H1 (cell line): ENCODE measurements around the gene ADGRA3. TPM values are rescaled to one million over a fixed set of nuclear protein-coding genes. Genes with fewer than 3 reads are reported as not detected.

ENCODE experiments used
- CTCF ChIA-PET: fragments of 300-600 bp; sonication (Branson Sonifier 250); formaldehyde crosslinking; loops from one replicate; lab custom pipeline; 2021; ENCODE audit not compliant: partially characterized antibody; lab: Charles Lee
- POLR2A ChIA-PET: fragments of 300-600 bp; sonication (Branson Sonifier 250); formaldehyde crosslinking; loops from one replicate; lab custom pipeline; 2021; ENCODE audit warnings: inconsistent platforms; ENCODE audit not compliant: partially characterized antibody; lab: Charles Lee
- DNase-seq, 2 experiments: peaks; one replicate each; pipeline versions ENCODE4 v3.0.0 to v3.0.0-alpha.2; 2010 to 2022; ENCODE audit warnings: low spot score in 2 of 2, low read depth in 1 of 2, mixed read lengths in 1 of 2
- FAIRE-seq: peaks from 2 replicates; lab custom pipeline; 2011; peaks lifted over from hg19 to GRCh38; lab: Jason Lieb, UNC
- H2AFZ ChIP-seq: 2 replicates; pipeline ENCODE4 v1.8.1; 2012; ENCODE audit warnings: low read length, inconsistent platforms
- H2AK5ac ChIP-seq: 2 replicates; pipeline ENCODE4 v1.6.1; 2013; ENCODE audit warnings: low read depth, low read length
- H2BK120ac ChIP-seq: replicated peaks from 2 replicates; pipeline ENCODE3; 2013; ENCODE audit warnings: low read depth, low read length, inconsistent platforms
- H2BK12ac ChIP-seq: 2 replicates; pipeline ENCODE4 v1.6.1; 2013; ENCODE audit warnings: low read depth, low read length
- H2BK15ac ChIP-seq: 2 replicates; pipeline ENCODE4 v1.6.1; 2013; ENCODE audit warnings: low read length
- H2BK20ac ChIP-seq: 2 replicates; pipeline ENCODE4 v1.6.1; 2013; ENCODE audit warnings: low read length
- H2BK5ac ChIP-seq: 2 replicates; pipeline ENCODE4 v1.6.1; 2013; ENCODE audit warnings: low read depth, low read length
- H3K14ac ChIP-seq: 2 replicates; pipeline ENCODE4 v1.6.1; 2013; ENCODE audit warnings: inconsistent platforms; ENCODE audit not compliant: insufficient read length
- H3K18ac ChIP-seq: 2 replicates; pipeline ENCODE4 v1.6.1; 2013; ENCODE audit warnings: low read length; ENCODE audit errors: extremely low read depth
- H3K23ac ChIP-seq: 2 replicates; pipeline ENCODE4 v1.6.1; 2013; ENCODE audit warnings: inconsistent platforms; ENCODE audit not compliant: insufficient read length
- H3K23me2 ChIP-seq: 2 replicates; pipeline ENCODE4 v1.6.1; 2013; ENCODE audit warnings: low read depth, low read length
- H3K27ac ChIP-seq: 2 replicates; pipeline ENCODE4 v1.6.1; 2011; ENCODE audit warnings: low read depth, low read length, inconsistent platforms
- H3K27me3 ChIP-seq, 4 experiments: replicated peaks in 1 of 4; 1 replicate in 1 of 4; 2 replicates in 3 of 4; pipeline versions ENCODE4 v1.6.1 to v1.8.1; 2011 to 2013; ENCODE audit warnings: low read length in 3 of 4, mild to moderate bottlenecking in 3 of 4, inconsistent platforms in 2 of 4, mixed read lengths in 2 of 4, moderate library complexity in 1 of 4; ENCODE audit not compliant: control insufficient read depth in 3 of 4, insufficient read depth in 3 of 4; ENCODE audit errors: extremely low read depth in 1 of 4
- H3K36me3 ChIP-seq, 4 experiments: 2 replicates each; pipeline versions ENCODE4 v1.6.1 to v1.8.1; 2011 to 2013; ENCODE audit warnings: mild to moderate bottlenecking in 4 of 4, low read length in 3 of 4, moderate library complexity in 2 of 4, control low read depth in 1 of 4, inconsistent platforms in 1 of 4; ENCODE audit not compliant: insufficient read depth in 4 of 4, control insufficient read depth in 2 of 4
- H3K4ac ChIP-seq: replicated peaks from 2 replicates; pipeline ENCODE3; 2013; ENCODE audit warnings: low read length, low read depth, mixed read lengths, inconsistent platforms; ENCODE audit not compliant: insufficient read length
- H3K4me1 ChIP-seq, 4 experiments: replicated peaks in 1 of 4; 1 replicate in 1 of 4; 2 replicates in 3 of 4; pipeline versions ENCODE4 v1.6.1 to v1.8.1; 2011 to 2013; ENCODE audit warnings: low read length in 3 of 4, inconsistent platforms in 2 of 4, mixed read lengths in 1 of 4; ENCODE audit not compliant: insufficient read depth in 4 of 4, control insufficient read depth in 3 of 4
- H3K4me2 ChIP-seq, 2 experiments: 2 replicates each; pipeline versions ENCODE4 v1.6.1 to v1.8.1; 2011 to 2013; ENCODE audit warnings: low read depth in 2 of 2, low read length in 2 of 2, control low read depth in 1 of 2, inconsistent platforms in 1 of 2, mild to moderate bottlenecking in 1 of 2; ENCODE audit not compliant: insufficient read depth in 1 of 2
- H3K4me3 ChIP-seq, 4 experiments: fragments of 200-600, 300-600 bp in 1 of 4; sonication (generic), shearing (Covaris generic), sonication (Bioruptor Twin) in 1 of 4; 2 replicates each; pipeline versions ENCODE4 v1.5.1 to v1.8.1; 2011 to 2016; ENCODE audit warnings: low read length in 4 of 4, low read depth in 3 of 4, control low read depth in 2 of 4, inconsistent platforms in 2 of 4, mild to moderate bottlenecking in 2 of 4, mixed read lengths in 1 of 4, moderate library complexity in 1 of 4; ENCODE audit not compliant: insufficient read depth in 2 of 4; ENCODE audit errors: extremely low read depth in 1 of 4
- H3K56ac ChIP-seq: replicated peaks from 2 replicates; pipeline ENCODE3; 2013; ENCODE audit warnings: low read depth, mild to moderate bottlenecking, mixed read lengths, low read length, inconsistent platforms; ENCODE audit not compliant: insufficient read length
- H3K79me1 ChIP-seq: 2 replicates; pipeline ENCODE4 v1.6.1; 2013; ENCODE audit warnings: low read depth, low read length, control low read depth
- H3K79me2 ChIP-seq, 2 experiments: 2 replicates each; pipeline versions ENCODE4 v1.6.1 to v1.8.1; 2012 to 2013; ENCODE audit warnings: low read length in 2 of 2, mild to moderate bottlenecking in 2 of 2, inconsistent platforms in 1 of 2; ENCODE audit not compliant: insufficient read depth in 2 of 2, control insufficient read depth in 1 of 2
- H3K9ac ChIP-seq, 4 experiments: replicated peaks in 1 of 4; 1 replicate in 1 of 4; 2 replicates in 3 of 4; pipeline versions ENCODE4 v1.6.1 to v1.8.1; 2011 to 2013; ENCODE audit warnings: low read depth in 3 of 4, low read length in 3 of 4, control low read depth in 2 of 4, mild to moderate bottlenecking in 2 of 4, moderate library complexity in 2 of 4, inconsistent platforms in 1 of 4; ENCODE audit errors: extremely low read depth in 1 of 4
- H3K9me3 ChIP-seq, 2 experiments: 2 replicates each; pipeline versions ENCODE4 v1.6.1 to v1.8.1; 2012 to 2013; ENCODE audit warnings: mild to moderate bottlenecking in 2 of 2, moderate library complexity in 2 of 2, control low read depth in 1 of 2, inconsistent platforms in 1 of 2, low read depth in 1 of 2, low read length in 1 of 2, mixed read lengths in 1 of 2; ENCODE audit not compliant: insufficient read depth in 2 of 2
- H4K20me1 ChIP-seq, 2 experiments: replicated peaks in 1 of 2; 2 replicates each; pipeline versions ENCODE3 to v1.8.1; 2011 to 2013; ENCODE audit warnings: inconsistent platforms in 2 of 2, low read length in 2 of 2, mild to moderate bottlenecking in 1 of 2; ENCODE audit not compliant: insufficient read depth in 2 of 2, control insufficient read depth in 1 of 2
- H4K5ac ChIP-seq: 2 replicates; pipeline ENCODE4 v1.6.1; 2013; ENCODE audit warnings: low read length, low read depth, mixed read lengths, inconsistent platforms; ENCODE audit not compliant: insufficient read length
- H4K8ac ChIP-seq: 2 replicates; pipeline ENCODE4 v1.8.0; 2013; ENCODE audit warnings: mild to moderate bottlenecking, moderate library complexity, low read length, inconsistent platforms; ENCODE audit not compliant: insufficient read depth; ENCODE audit errors: extremely low read depth
- H4K91ac ChIP-seq: replicated peaks from 2 replicates; pipeline ENCODE3; 2013; ENCODE audit warnings: low read length, mixed read lengths, inconsistent platforms; ENCODE audit not compliant: insufficient read length
- BACH1 ChIP-seq: IDR thresholded peaks from 2 replicates; pipeline ENCODE4 v1.6.1; 2012; ENCODE audit warnings: low read length, improper control_type of control experiment
- BRCA1 ChIP-seq: IDR thresholded peaks from 2 replicates; pipeline ENCODE4 v1.6.1; 2012; ENCODE audit warnings: low read depth, low read length, improper control_type of control experiment
- CEBPB ChIP-seq: IDR thresholded peaks from 2 replicates; pipeline ENCODE4 v1.6.1; 2012; ENCODE audit warnings: low read depth, low read length
- CTBP2 ChIP-seq: IDR thresholded peaks from 2 replicates; pipeline ENCODE4 v1.7.0; 2011; ENCODE audit warnings: borderline replicate concordance, mild to moderate bottlenecking, moderate library complexity, mixed read lengths, low read length; ENCODE audit not compliant: insufficient read depth, insufficient read length
- FOSL1 ChIP-seq: IDR thresholded peaks from 2 replicates; pipeline ENCODE4 v1.6.1; 2011; ENCODE audit warnings: mild to moderate bottlenecking, low read depth, low read length, moderate library complexity; ENCODE audit not compliant: insufficient read depth
- HDAC6 ChIP-seq: IDR thresholded peaks from one replicate; pipeline ENCODE4 v1.7.1; 2012; ENCODE audit warnings: low read depth, mild to moderate bottlenecking, inconsistent platforms, low read length, moderate library complexity
- JUN ChIP-seq: IDR thresholded peaks from 2 replicates; pipeline ENCODE4 v1.6.1; 2011; ENCODE audit warnings: low read depth, mild to moderate bottlenecking, improper control_type of control experiment, low read length
- KDM1A ChIP-seq: fragments of 200-600, 300-600 bp; sonication (generic); IDR thresholded peaks from 2 replicates; pipeline ENCODE4 v1.7.1; 2016; ENCODE audit warnings: mild to moderate bottlenecking, low read length, borderline replicate concordance
- KDM5A ChIP-seq: fragments of 200-600 bp; IDR thresholded peaks from 2 replicates; pipeline ENCODE4 v1.7.1; 2012; ENCODE audit warnings: mild to moderate bottlenecking, low read length, inconsistent platforms, mixed read lengths
- PHF8 ChIP-seq: fragments of 200-600 bp; sonication (generic); conservative IDR thresholded peaks from 2 replicates; pipeline ENCODE4 v1.7.1; 2012; ENCODE audit warnings: low read depth, mild to moderate bottlenecking, inconsistent platforms, low read length, moderate library complexity
- POLR2A ChIP-seq, 2 experiments: IDR thresholded peaks; 1 replicate in 1 of 2; 2 replicates in 1 of 2; pipeline ENCODE4 v1.6.1; 2011; ENCODE audit warnings: low read depth in 2 of 2, low read length in 2 of 2, mild to moderate bottlenecking in 2 of 2; ENCODE audit errors: control extremely low read depth in 1 of 2
- POLR2AphosphoS5 ChIP-seq: IDR thresholded peaks from 2 replicates; pipeline ENCODE4 v1.6.1; 2011; ENCODE audit warnings: low read depth, low read length
- RBBP5 ChIP-seq: IDR thresholded peaks from 2 replicates; pipeline ENCODE4 v1.7.1; 2012; ENCODE audit warnings: low read depth, mild to moderate bottlenecking, inconsistent platforms, low read length, moderate library complexity, borderline replicate concordance
- RFX5 ChIP-seq: IDR thresholded peaks from 2 replicates; pipeline ENCODE4 v1.6.1; 2011; ENCODE audit warnings: low read depth, low read length, improper control_type of control experiment, borderline replicate concordance
- TBP ChIP-seq: IDR thresholded peaks from 2 replicates; pipeline ENCODE4 v1.6.1; 2011; ENCODE audit warnings: low read depth, low read length, improper control_type of control experiment
- TCF12 ChIP-seq: IDR thresholded peaks from 2 replicates; pipeline ENCODE4 v1.6.1; 2011; ENCODE audit warnings: low read depth, mild to moderate bottlenecking, low read length
- YY1 ChIP-seq: IDR thresholded peaks from 2 replicates; pipeline ENCODE4 v1.6.1; 2011; ENCODE audit warnings: low read depth, mild to moderate bottlenecking, low read length
- WGBS, 2 experiments: shearing (Covaris generic) in 1 of 2; methylation state at CpG; one replicate each; pipeline versions ENCODE4 v1.1.6 to v1.1.7; 2013 to 2015; ENCODE audit warnings: low lambda C conversion rate in 2 of 2, mixed read lengths in 2 of 2, inconsistent platforms in 1 of 2, low coverage in 1 of 2, missing lambda C conversion rate in 1 of 2; ENCODE audit not compliant: insufficient replicate concordance in 2 of 2, insufficient coverage in 1 of 2, insufficient read length in 1 of 2; ENCODE audit errors: extremely low coverage in 1 of 2, missing lambda C conversion rate in 1 of 2; 5-methylcytosine and 5-hydroxymethylcytosine counted together
- polyA plus RNA-seq, 7 experiments: library from polyadenylated mRNA; depleted of rRNA in 3 of 7; stranded (reverse) in 5 of 7; unstranded in 2 of 7; fragments of >200 nt in 5 of 7; fragments of 200-250 nt in 2 of 7; gene quantifications; 1 replicate in 5 of 7; 2 replicates in 1 of 7; 4 replicates in 1 of 7; pipeline versions ENCODE4 v1.2.1 to v1.2.3, GENCODE V29; 2011 to 2013; ENCODE audit warnings: missing spikeins in 2 of 7, mixed read lengths in 2 of 7
- total RNA-seq: library from RNA; stranded (reverse); fragmentation: NEBNext Ultra II Directional; extraction: Animal tissue kit (Norgen Biotek cat#: 25700); gene quantifications from 2 replicates; pipeline ENCODE4 v1.2.1, GENCODE V29; 2021

The ADGRA3 gene
- total and polyA plus RNA-seq, 2 of the 8 experiments (the other 6 are each of a cell fraction or from before 2014, with no cell fraction given): 31.5 to 63.0 TPM

DNA sequence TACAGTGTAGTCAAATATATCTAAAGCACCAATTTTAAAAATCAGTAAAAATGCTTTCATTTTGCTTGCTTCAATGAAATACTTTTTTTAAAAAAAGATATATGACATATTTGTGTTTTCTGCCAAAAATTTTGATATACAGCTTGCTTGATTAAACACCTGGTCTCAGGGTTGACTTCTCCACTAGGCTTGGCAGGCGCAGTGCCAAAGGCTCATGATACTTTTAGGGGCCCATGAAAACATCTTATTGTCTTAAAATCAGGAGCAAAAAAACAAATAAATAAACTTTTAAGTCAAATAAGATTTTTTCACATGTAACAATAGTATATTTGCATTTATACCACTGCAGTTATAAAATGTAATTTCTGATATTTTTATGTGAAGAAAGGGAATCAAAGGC is 95.6 kb downstream of the ADGRA3 start:
- no peak overlapping the region for H2BK12ac ChIP-seq
- no peak overlapping the region for H3K4ac ChIP-seq
- H2BK20ac ChIP-seq: no peak overlapping the region
- H2AK5ac ChIP-seq: no peak overlapping the region
- H3K4me1 ChIP-seq: no peaks in the 10 kb centered on the region
- H2BK120ac ChIP-seq: no peak overlapping the region
- H3K9ac ChIP-seq: no peak overlapping the region
- H3K23ac ChIP-seq: no peak overlapping the region
- no peak overlapping the region for H3K4me3 ChIP-seq
- no peak overlapping the region for H3K14ac ChIP-seq
- H3K9me3 ChIP-seq: no peaks in the 10 kb centered on the region
- no peaks in the 10 kb centered on the region for H3K79me1 ChIP-seq
- POLR2A ChIA-PET: no interaction called here
- H4K8ac ChIP-seq: no peak overlapping the region
- H4K5ac ChIP-seq: no peak overlapping the region
- peaks cover 0 to 45% (median 19%) of the 10 kb centered on the region in 4 experiments for H3K36me3 ChIP-seq
- H3K79me2 ChIP-seq: no peaks in the 10 kb centered on the region
- FAIRE-seq (no peak), DNase-seq (no peak)
- 90% methylated on average over 1 of the region's 1 CpG; no CpG with 5 or more reads in 1 of the 2 experiments for WGBS, 2 experiments
- CTCF ChIA-PET: no interaction called here
- no peak overlapping the region for H2BK15ac ChIP-seq
- H3K4me2 ChIP-seq: no peak overlapping the region
- H3K56ac ChIP-seq: no peak overlapping the region
- H3K23me2 ChIP-seq: no peaks in the 10 kb centered on the region
- H3K18ac ChIP-seq: no peak overlapping the region
- no peaks in the 10 kb centered on the region for H3K27me3 ChIP-seq
- no peak overlapping the region for H2AFZ ChIP-seq
- no peak overlapping the region for H3K27ac ChIP-seq
- peaks cover 0 to 3% of the 10 kb centered on the region in 2 experiments for H4K20me1 ChIP-seq
- no peak overlapping the region for H2BK5ac ChIP-seq
- no peak overlapping the region for H4K91ac ChIP-seq
- TF ChIP-seq PHF8 (no peak), CTBP2 (no peak), RBBP5 (no peak), BACH1 (no peak), FOSL1 (no peak), RFX5 (no peak), BRCA1 (no peak), KDM1A (no peak), TBP (no peak), JUN (no peak), POLR2AphosphoS5 (no peak), YY1 (no peak), KDM5A (no peak), HDAC6 (no peak), TCF12 (no peak), CEBPB (no peak), POLR2A (IDR thresholded peaks at IDR 0.05; ENCODE audit: control extremely low read depth in 1 of 2, low read depth in 2 of 2, low read length in 2 of 2) (no peak)
